ENCODE results near the gene FOXC1. TPM values are rescaled to one million over a fixed set of nuclear protein-coding genes. Genes with fewer than 3 reads are reported as not detected.
A peak's percentile ranks its signal among the peaks of the same experiment; 100 is the strongest.

FOXC1 gene
- total RNA-seq, 2 donors from 2014 or later = 7.1 to 10.1 TPM

GRCh38 chr6:1643111-1643510 lies 33.4 kb downstream of the FOXC1 start:
- Mint-ChIP-seq H3K27me3 (ENCODE audit: insufficient read depth) (peaks cover 3% of the 10 kb centered on the region), H3K9me3 (no peaks in the 10 kb centered on the region), H3K4me3 (no peak overlapping the region), H3K4me1 (peaks cover 15% of the 10 kb centered on the region), H3K36me3 (ENCODE audit: low read depth) (no peaks in the 10 kb centered on the region), H3K27ac (no peak overlapping the region)
- DNase-seq = no peak
- Histone ChIP-seq H3K27me3 (ENCODE audit: control insufficient read depth, insufficient read depth, low read length, poor library complexity, severe bottlenecking) (no peaks in the 10 kb centered on the region), H3K9me3 (ENCODE audit: control insufficient read depth, low read length) (no peaks in the 10 kb centered on the region), H3K36me3 (ENCODE audit: control insufficient read depth, insufficient read depth, low read length) (no peaks in the 10 kb centered on the region), H3K4me3 (ENCODE audit: low read length) (no peak overlapping the region), H3K9ac (ENCODE audit: extremely low read depth, low read length, poor library complexity, severe bottlenecking) (no peak overlapping the region), H3K27ac (ENCODE audit: low read depth, low read length) (no peak overlapping the region), H3K4me1 (ENCODE audit: control insufficient read depth, insufficient read depth, low read length) (peaks cover 3% of the 10 kb centered on the region)
- 86 to 89% methylated on average over 6 to 7 of the region's 7 CpGs for WGBS, 2 experiments (ENCODE audit: insufficient coverage in 1 of 2, insufficient read length in 1 of 2)
- no peak for TF ChIP-seq CTCF (conservative IDR thresholded peaks at IDR 0.05)

DNA sequence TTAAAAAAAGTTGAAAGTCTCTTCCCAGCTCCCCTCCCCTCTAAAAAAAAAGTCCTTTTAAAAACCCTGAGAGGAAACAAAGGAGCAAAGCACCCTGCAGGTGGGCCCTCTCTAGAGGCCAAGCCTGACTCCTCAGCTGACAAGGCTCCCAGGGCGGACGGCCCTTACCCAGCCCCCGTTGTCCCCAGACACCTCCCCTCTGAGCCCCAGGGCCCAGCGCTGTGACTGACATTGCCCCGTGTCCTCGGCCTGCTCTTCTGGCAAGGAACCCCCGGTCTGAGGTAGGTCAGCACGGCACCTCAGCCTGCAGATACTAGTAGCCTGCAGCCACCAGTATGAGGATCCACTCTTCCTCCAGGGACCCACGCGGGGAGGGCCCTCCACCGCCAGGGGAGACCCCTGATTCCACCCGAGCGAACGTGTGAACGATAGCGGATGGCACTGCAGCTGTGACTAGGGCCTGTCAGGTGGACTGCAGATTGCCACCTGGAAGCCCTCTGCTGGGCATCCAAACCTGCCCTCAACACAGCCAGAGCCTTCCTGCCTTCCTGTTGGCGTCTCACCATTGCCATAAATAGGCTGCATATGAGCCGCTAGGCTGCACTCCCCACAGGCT lies 34.2 kb downstream of the FOXC1 start:
- no peak overlapping the region for H3K4me3 ChIP-seq (ENCODE audit: low read length)
- no peaks in the 10 kb centered on the region for H3K36me3 ChIP-seq (ENCODE audit: control insufficient read depth, insufficient read depth, low read length)
- peaks cover 3% of the 10 kb centered on the region for H3K4me1 ChIP-seq (ENCODE audit: control insufficient read depth, insufficient read depth, low read length)
- Mint-ChIP-seq H3K36me3 (ENCODE audit: low read depth) (no peaks in the 10 kb centered on the region), H3K4me1 (peaks cover 14% of the 10 kb centered on the region), H3K27ac (no peak overlapping the region), H3K4me3 (no peak overlapping the region), H3K27me3 (ENCODE audit: insufficient read depth) (peaks cover 3% of the 10 kb centered on the region), H3K9me3 (no peaks in the 10 kb centered on the region)
- H3K9me3 ChIP-seq (ENCODE audit: control insufficient read depth, low read length) = no peaks in the 10 kb centered on the region
- no peak overlapping the region for H3K9ac ChIP-seq (ENCODE audit: extremely low read depth, low read length, poor library complexity, severe bottlenecking)
- peak; percentile 26 for TF ChIP-seq CTCF (conservative IDR thresholded peaks at IDR 0.05)
- 84 to 85% methylated on average over 12 to 18 of the region's 18 CpGs for WGBS, 2 experiments (ENCODE audit: insufficient coverage in 1 of 2, insufficient read length in 1 of 2)
- DNase-seq = no peak
- H3K27ac ChIP-seq (ENCODE audit: low read depth, low read length) = no peak overlapping the region
- no peaks in the 10 kb centered on the region for H3K27me3 ChIP-seq (ENCODE audit: control insufficient read depth, insufficient read depth, low read length, poor library complexity, severe bottlenecking)

- 85 to 93% methylated on average over 4 to 12 of the region's 12 CpGs for WGBS, 2 experiments (ENCODE audit: insufficient coverage in 1 of 2, insufficient read length in 1 of 2)
- no peak for TF ChIP-seq CTCF (conservative IDR thresholded peaks at IDR 0.05)
- no peaks in the 10 kb centered on the region for H3K9me3 Mint-ChIP-seq
- peaks cover 3% of the 10 kb centered on the region for H3K27me3 Mint-ChIP-seq (ENCODE audit: insufficient read depth)
- Histone ChIP-seq H3K9ac (ENCODE audit: extremely low read depth, low read length, poor library complexity, severe bottlenecking) (no peak overlapping the region), H3K9me3 (ENCODE audit: control insufficient read depth, low read length) (no peaks in the 10 kb centered on the region), H3K4me3 (ENCODE audit: low read length) (no peak overlapping the region), H3K27me3 (ENCODE audit: control insufficient read depth, insufficient read depth, low read length, poor library complexity, severe bottlenecking) (no peaks in the 10 kb centered on the region), H3K36me3 (ENCODE audit: control insufficient read depth, insufficient read depth, low read length) (no peaks in the 10 kb centered on the region), H3K4me1 (ENCODE audit: control insufficient read depth, insufficient read depth, low read length) (peaks cover 3% of the 10 kb centered on the region), H3K27ac (ENCODE audit: low read depth, low read length) (no peak overlapping the region)
- H3K27ac Mint-ChIP-seq = no peak overlapping the region
- no peaks in the 10 kb centered on the region for H3K36me3 Mint-ChIP-seq (ENCODE audit: low read depth)
- peaks cover 14% of the 10 kb centered on the region for H3K4me1 Mint-ChIP-seq
- no peak overlapping the region for H3K4me3 Mint-ChIP-seq
- no peak for DNase-seq
Observed at GRCh38 chr6:1644516-1645060, 34.9 kb downstream of the FOXC1 start.

Measured in endodermal cell (in vitro differentiated cells).